Large intestine (tissue), 3 donors: ENCODE data around the gene UBR4. TPM values are rescaled to one million over a fixed set of nuclear protein-coding genes. Genes with fewer than 3 reads are reported as not detected.

ENCODE experiments used
- DNase-seq, 2 donors: peaks; one replicate each; pipeline versions ENCODE4 v3.0.0 to v3.0.0-alpha.2; 2013
- H3K27ac ChIP-seq: one replicate; pipeline ENCODE4 v1.5.1; 2013; ENCODE audit warnings: low read length
- H3K27me3 ChIP-seq: 2 replicates; pipeline ENCODE4 v1.6.1; 2013; ENCODE audit warnings: low read length; ENCODE audit not compliant: control insufficient read depth, insufficient read depth
- H3K36me3 ChIP-seq: 2 replicates; pipeline ENCODE4 v1.6.1; 2013; ENCODE audit warnings: low read length; ENCODE audit not compliant: control insufficient read depth, insufficient read depth
- H3K4me1 ChIP-seq: one replicate; pipeline ENCODE4 v1.6.1; 2013; ENCODE audit warnings: low read length; ENCODE audit not compliant: control insufficient read depth, insufficient read depth
- H3K4me3 ChIP-seq: one replicate; pipeline ENCODE4 v1.5.1; 2013; ENCODE audit warnings: low read length
- H3K9me3 ChIP-seq: one replicate; pipeline ENCODE4 v1.6.1; 2013; ENCODE audit warnings: mild to moderate bottlenecking, low read depth, low read length, moderate library complexity; ENCODE audit not compliant: control insufficient read depth
- WGBS: methylation state at CpG from one replicate; pipeline ENCODE4 v1.1.5; 2013; ENCODE audit warnings: low lambda C conversion rate; ENCODE audit not compliant: insufficient coverage; 5-methylcytosine and 5-hydroxymethylcytosine counted together
- polyA plus RNA-seq: library from polyadenylated mRNA; unstranded; fragments of 120-200 nt; gene quantifications from one replicate; pipeline ENCODE4 v1.2.1, GENCODE V29; 2013

The UBR4 gene
- polyA plus RNA-seq, 1 donor: 98.1 TPM

GRCh38 chr1:19044471-19044870, 165.6 kb downstream of the UBR4 start:
- peaks cover 14% of the 10 kb centered on the region for H3K27me3 ChIP-seq
- no peak for DNase-seq
- WGBS: no CpG with 5 or more reads among the region's 6 CpGs

GRCh38 chr1:19043579-19044443, 166.3 kb downstream of the UBR4 start:
- no peak overlapping the region for H3K4me3 ChIP-seq
- H3K4me1 ChIP-seq: no peaks in the 10 kb centered on the region
- H3K27ac ChIP-seq: no peak overlapping the region
- no peaks in the 10 kb centered on the region for H3K36me3 ChIP-seq
- DNase-seq: no peak
- H3K9me3 ChIP-seq: no peaks in the 10 kb centered on the region
- no CpG with 5 or more reads among the region's 16 CpGs for WGBS
- peaks cover 12% of the 10 kb centered on the region for H3K27me3 ChIP-seq

More at GRCh38 chr1:19044471-19044870, 165.6 kb downstream of the UBR4 start:
- Histone ChIP-seq H3K9me3 (no peaks in the 10 kb centered on the region), H3K4me1 (no peaks in the 10 kb centered on the region), H3K36me3 (no peaks in the 10 kb centered on the region), H3K4me3 (no peak overlapping the region), H3K27ac (no peak overlapping the region)

GRCh38 chr1:19042675-19043578, 167.1 kb downstream of the UBR4 start:
- 17% methylated on average over 1 of the region's 18 CpGs for WGBS
- no peaks in the 10 kb centered on the region for H3K36me3 ChIP-seq
- H3K9me3 ChIP-seq: no peaks in the 10 kb centered on the region
- H3K4me3 ChIP-seq: no peak overlapping the region
- no peak for DNase-seq
- H3K27me3 ChIP-seq: peaks cover 15% of the 10 kb centered on the region
- H3K4me1 ChIP-seq: no peaks in the 10 kb centered on the region
- no peak overlapping the region for H3K27ac ChIP-seq

- Histone ChIP-seq H3K4me1 (no peaks in the 10 kb centered on the region), H3K9me3 (no peaks in the 10 kb centered on the region), H3K27ac (no peak overlapping the region), H3K36me3 (no peaks in the 10 kb centered on the region), H3K27me3 (peaks cover 21% of the 10 kb centered on the region), H3K4me3 (no peak overlapping the region)
- WGBS: no CpG with 5 or more reads among the region's 4 CpGs
- DNase-seq: no peak
Measured at GRCh38 chr1:19040010-19040680, 169.9 kb downstream of the UBR4 start.

DNA sequence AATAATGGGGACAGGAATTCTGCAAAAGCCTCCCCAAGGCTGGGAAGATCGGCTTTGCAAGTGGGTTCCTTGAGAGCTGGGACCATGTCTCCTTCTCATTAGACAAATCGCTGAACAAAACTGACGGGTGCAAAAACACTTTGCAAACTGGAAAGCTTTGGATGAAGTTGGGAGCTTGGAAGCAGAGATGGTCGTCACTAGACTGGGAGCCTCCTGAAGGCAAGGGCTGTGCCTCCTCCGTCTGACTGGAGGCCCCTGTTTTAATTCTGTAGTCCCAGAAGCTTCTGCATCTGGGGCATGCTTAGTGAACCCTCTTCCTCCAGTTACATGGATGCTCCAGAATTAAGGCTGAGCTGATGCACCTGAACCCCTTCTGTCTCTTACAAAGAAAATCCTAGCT, 171.3 kb downstream of the UBR4 start:
- no peaks in the 10 kb centered on the region for H3K36me3 ChIP-seq
- no peaks in the 10 kb centered on the region for H3K4me1 ChIP-seq
- H3K27ac ChIP-seq: no peak overlapping the region
- peaks cover 21% of the 10 kb centered on the region for H3K27me3 ChIP-seq
- no CpG with 5 or more reads among the region's 5 CpGs for WGBS
- no peak for DNase-seq
- H3K4me3 ChIP-seq: no peak overlapping the region
- no peaks in the 10 kb centered on the region for H3K9me3 ChIP-seq

DNA sequence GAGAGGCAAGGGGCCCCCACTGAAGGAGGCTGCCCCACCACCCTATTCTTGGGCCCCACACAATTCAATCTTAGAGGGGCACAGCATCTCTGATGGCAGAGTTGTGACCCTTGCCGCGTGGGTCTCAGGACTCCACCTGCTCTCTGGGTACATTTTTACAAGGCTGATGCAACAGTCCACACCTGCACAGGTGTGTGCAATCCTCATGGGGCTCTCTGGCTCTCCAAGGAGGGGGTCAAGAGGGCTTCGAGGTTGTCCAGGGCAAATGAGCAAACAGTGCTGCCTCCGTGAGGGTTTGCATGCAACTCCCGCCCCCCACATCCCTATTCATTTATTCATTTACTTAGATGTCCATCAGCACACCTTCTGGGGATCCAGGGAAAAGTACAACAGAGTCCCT, 172.0 kb downstream of the UBR4 start:
- no CpG with 5 or more reads among the region's 5 CpGs for WGBS
- no peaks in the 10 kb centered on the region for H3K9me3 ChIP-seq
- no peaks in the 10 kb centered on the region for H3K36me3 ChIP-seq
- H3K27ac ChIP-seq: no peak overlapping the region
- no peak overlapping the region for H3K4me3 ChIP-seq
- H3K4me1 ChIP-seq: no peaks in the 10 kb centered on the region
- H3K27me3 ChIP-seq: peaks cover 16% of the 10 kb centered on the region
- no peak for DNase-seq

DNA sequence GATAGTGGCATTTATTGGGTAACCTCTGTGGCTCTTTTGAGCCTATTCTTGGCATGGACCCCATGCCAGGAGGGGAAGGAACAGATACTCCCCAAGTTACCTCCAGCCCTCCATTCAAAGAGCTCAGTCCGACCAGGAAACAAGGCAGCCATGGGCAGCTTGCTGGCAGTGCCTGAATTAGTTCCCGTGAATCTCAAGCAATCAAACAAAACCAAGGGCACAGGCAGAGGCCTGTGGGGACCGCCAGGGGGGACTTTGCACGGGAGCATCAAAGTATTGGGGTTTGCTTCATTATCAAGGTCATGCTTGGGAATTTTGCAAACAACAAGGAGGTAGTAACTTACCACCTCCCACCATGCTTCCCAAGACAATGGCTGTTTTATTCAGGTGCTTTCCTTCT, 172.4 kb downstream of the UBR4 start:
- WGBS: no CpG with 5 or more reads among the region's 4 CpGs
- DNase-seq: no peak
- H3K9me3 ChIP-seq: no peaks in the 10 kb centered on the region
- H3K4me3 ChIP-seq: no peak overlapping the region
- H3K27ac ChIP-seq: no peak overlapping the region
- peaks cover 12% of the 10 kb centered on the region for H3K27me3 ChIP-seq
- no peaks in the 10 kb centered on the region for H3K36me3 ChIP-seq
- no peaks in the 10 kb centered on the region for H3K4me1 ChIP-seq

GRCh38 chr1:19036813-19037605, 173.1 kb downstream of the UBR4 start:
- DNase-seq: no peak
- WGBS: 100% methylated on average over 4 of the region's 15 CpGs

GRCh38 chr1:19036041-19036812, 173.8 kb downstream of the UBR4 start:
- Histone ChIP-seq H3K27me3 (peaks cover 9% of the 10 kb centered on the region), H3K36me3 (no peaks in the 10 kb centered on the region), H3K4me1 (no peaks in the 10 kb centered on the region), H3K27ac (no peak overlapping the region), H3K4me3 (no peak overlapping the region), H3K9me3 (no peaks in the 10 kb centered on the region)
- DNase-seq: no peak
- no CpG with 5 or more reads among the region's 17 CpGs for WGBS

More at GRCh38 chr1:19036813-19037605, 173.1 kb downstream of the UBR4 start:
- H3K4me1 ChIP-seq: no peaks in the 10 kb centered on the region
- H3K9me3 ChIP-seq: no peaks in the 10 kb centered on the region
- no peaks in the 10 kb centered on the region for H3K36me3 ChIP-seq
- H3K27ac ChIP-seq: no peak overlapping the region
- no peak overlapping the region for H3K4me3 ChIP-seq
- H3K27me3 ChIP-seq: peaks cover 12% of the 10 kb centered on the region
